Endothelial cell of umbilical vein (primary cell): ENCODE measurements around the gene SLC25A45. TPM values are rescaled to one million over a fixed set of nuclear protein-coding genes. Genes with fewer than 3 reads are reported as not detected.

Experiments
- BruUV-seq: library from RNA; stranded (reverse); fragments of 400-500 nt; replicated peaks from 2 replicates; lab custom pipeline; 2021; lab: Mats Ljungman, UMichigan
- CTCF ChIA-PET: fragments of 300-600, 350-600 bp; sonication (Branson Sonifier 250); formaldehyde crosslinking; loops from one replicate; lab custom pipeline; 2021; ENCODE audit warnings: antibody characterized with exemption, inconsistent platforms; lab: Charles Lee
- POLR2A ChIA-PET: fragments of 300-600, 350-600 bp; sonication (Branson Sonifier 250); formaldehyde crosslinking; loops from one replicate; lab custom pipeline; 2021; ENCODE audit warnings: antibody characterized with exemption, inconsistent platforms; lab: Charles Lee
- DNase-seq: peaks from one replicate; pipeline ENCODE4 v3.0.0-alpha.2; 2011; ENCODE audit warnings: low read depth, low spot score
- FAIRE-seq: peaks from 2 replicates; lab custom pipeline; 2011; peaks lifted over from hg19 to GRCh38; lab: Jason Lieb, UNC
- H2AFZ ChIP-seq: 2 replicates; pipeline ENCODE4 v1.6.0; 2012; ENCODE audit warnings: low read depth, low read length, control low read depth, inconsistent platforms
- H3K27ac ChIP-seq: 2 replicates; pipeline ENCODE4 v1.5.1; 2011; ENCODE audit warnings: low read depth, mild to moderate bottlenecking, control low read depth, low read length, moderate library complexity; ENCODE audit not compliant: insufficient read depth
- H3K27me3 ChIP-seq, 2 experiments: 2 replicates each; pipeline versions ENCODE4 v1.6.0 to v1.6.1; 2011; ENCODE audit warnings: low read length in 2 of 2, mixed read lengths in 1 of 2; ENCODE audit not compliant: control insufficient read depth in 2 of 2, insufficient read depth in 2 of 2
- H3K36me3 ChIP-seq, 2 experiments: 2 replicates in 1 of 2; 3 replicates in 1 of 2; pipeline ENCODE4 v1.5.1; 2011; ENCODE audit warnings: low read length in 2 of 2, mild to moderate bottlenecking in 1 of 2, moderate library complexity in 1 of 2; ENCODE audit not compliant: control insufficient read depth in 2 of 2, insufficient read depth in 2 of 2; ENCODE audit errors: extremely low read depth in 1 of 2
- H3K4me1 ChIP-seq: 3 replicates; pipeline ENCODE4 v1.5.1; 2011; ENCODE audit warnings: mild to moderate bottlenecking, low read length; ENCODE audit not compliant: control insufficient read depth, insufficient read depth; ENCODE audit errors: extremely low read depth
- H3K4me2 ChIP-seq: 2 replicates; pipeline ENCODE4 v1.6.1; 2011; ENCODE audit warnings: low read length, control low read depth, mixed read lengths; ENCODE audit not compliant: insufficient read depth
- H3K4me3 ChIP-seq, 3 experiments: fragments of 200-600 bp in 1 of 3; sonication (generic), shearing (Covaris generic) in 1 of 3; replicated peaks in 1 of 3; 2 replicates each; pipeline ENCODE4 v1.5.1; 2011 to 2016; ENCODE audit warnings: control low read depth in 3 of 3, low read length in 3 of 3, mild to moderate bottlenecking in 2 of 3, inconsistent platforms in 1 of 3, low read depth in 1 of 3, moderate library complexity in 1 of 3; ENCODE audit not compliant: insufficient read depth in 1 of 3
- H3K79me2 ChIP-seq: 2 replicates; pipeline ENCODE4 v1.6.0; 2012; ENCODE audit warnings: low read length, inconsistent platforms; ENCODE audit not compliant: control insufficient read depth, insufficient read depth
- H3K9ac ChIP-seq: replicated peaks from 2 replicates; pipeline ENCODE3; 2011; ENCODE audit warnings: low read length, control low read depth; ENCODE audit not compliant: insufficient read depth; ENCODE audit errors: extremely low read depth
- H3K9me1 ChIP-seq: replicated peaks from 3 replicates; pipeline ENCODE4 v1.6.0; 2011; ENCODE audit warnings: mild to moderate bottlenecking, low read length; ENCODE audit not compliant: control insufficient read depth, insufficient read depth; ENCODE audit errors: extremely low read depth
- H3K9me3 ChIP-seq: replicated peaks from 2 replicates; pipeline ENCODE4 v1.5.1; 2012; ENCODE audit warnings: low read length, inconsistent platforms; ENCODE audit not compliant: control insufficient read depth, insufficient read depth
- H4K20me1 ChIP-seq: replicated peaks from 2 replicates; pipeline ENCODE3; 2011; ENCODE audit warnings: mild to moderate bottlenecking, low read length; ENCODE audit not compliant: control insufficient read depth, insufficient read depth; ENCODE audit errors: extremely low read depth
- EZH2 ChIP-seq: IDR thresholded peaks from 2 replicates; pipeline ENCODE4 v1.6.1; 2012; ENCODE audit warnings: borderline replicate concordance, low read depth, mild to moderate bottlenecking, moderate library complexity, low read length, inconsistent platforms; ENCODE audit not compliant: severe bottlenecking
- FOS ChIP-seq: IDR thresholded peaks from 2 replicates; pipeline ENCODE4 v1.6.1; 2011; ENCODE audit warnings: mild to moderate bottlenecking, low read length, moderate library complexity, borderline replicate concordance; ENCODE audit not compliant: insufficient read depth
- GATA2 ChIP-seq: IDR thresholded peaks from 2 replicates; pipeline ENCODE4 v1.7.0; 2011; ENCODE audit warnings: low read depth, mild to moderate bottlenecking, moderate library complexity, mixed read lengths, low read length; ENCODE audit not compliant: insufficient read length, insufficient read depth
- JUN ChIP-seq: IDR thresholded peaks from 2 replicates; pipeline ENCODE4 v1.6.1; 2011; ENCODE audit warnings: borderline replicate concordance, low read depth; ENCODE audit not compliant: insufficient read length, insufficient read depth
- MAX ChIP-seq: IDR thresholded peaks from 2 replicates; pipeline ENCODE4 v1.6.1; 2011; ENCODE audit not compliant: insufficient read depth, insufficient read length
- MYC ChIP-seq: IDR thresholded peaks from one replicate; pipeline ENCODE4 v1.6.1; 2011; ENCODE audit warnings: mild to moderate bottlenecking, low read depth, low read length
- POLR2A ChIP-seq: IDR thresholded peaks from 2 replicates; pipeline ENCODE4 v1.6.1; 2012; ENCODE audit warnings: low read depth, mild to moderate bottlenecking, control low read depth, low read length
- POLR2AphosphoS5 ChIP-seq: IDR thresholded peaks from 2 replicates; pipeline ENCODE4 v1.6.1; 2012; ENCODE audit warnings: low read depth, mild to moderate bottlenecking, control low read depth, low read length, moderate library complexity; ENCODE audit not compliant: insufficient read depth
- dilution Hi-C: fragments of 300-500 bp; cut with MboI; formaldehyde crosslinking; loops from one replicate; pipeline ENCODE4 v1.15.0; 2019; ENCODE audit warnings: low sequenced_read_pairs; ENCODE audit not compliant: extremely low pct_ligation_motif_present
- intact Hi-C: fragments of 100-400 bp; cut with micrococcal nuclease; formaldehyde crosslinking; loops from one replicate; pipeline ENCODE4 v1.10.0; 2022
- polyA plus RNA-seq, 4 experiments: library from polyadenylated mRNA; depleted of rRNA in 3 of 4; stranded (reverse) in 3 of 4; unstranded in 1 of 4; fragments of >200 nt; gene quantifications; 2 replicates each; pipeline versions ENCODE4 v1.2.1 to v1.2.3, GENCODE V29; 2011 to 2012; ENCODE audit warnings: missing spikeins in 1 of 4
- total RNA-seq: library from RNA; stranded (reverse); gene quantifications from 2 replicates; pipeline ENCODE4 v1.2.3, GENCODE V29; 2021
- TF ChIP-seq, protein P1 (sequence below), 2 donors: IDR thresholded peaks; 1 replicate in 1 of 2; 2 replicates in 1 of 2; pipeline ENCODE4 v1.5.1; 2011; ENCODE audit warnings: low read length in 2 of 2, mild to moderate bottlenecking in 2 of 2, moderate library complexity in 2 of 2, control low read depth in 1 of 2, inconsistent platforms in 1 of 2, low read depth in 1 of 2; ENCODE audit not compliant: insufficient read depth in 1 of 2; ENCODE audit errors: extremely low read depth in 1 of 2

SLC25A45 gene
- total and polyA plus RNA-seq, 2 donors (not counting 3 experiments of a cell fraction or from before 2014, with no cell fraction given): 1.2 to 3.1 TPM

DNA sequence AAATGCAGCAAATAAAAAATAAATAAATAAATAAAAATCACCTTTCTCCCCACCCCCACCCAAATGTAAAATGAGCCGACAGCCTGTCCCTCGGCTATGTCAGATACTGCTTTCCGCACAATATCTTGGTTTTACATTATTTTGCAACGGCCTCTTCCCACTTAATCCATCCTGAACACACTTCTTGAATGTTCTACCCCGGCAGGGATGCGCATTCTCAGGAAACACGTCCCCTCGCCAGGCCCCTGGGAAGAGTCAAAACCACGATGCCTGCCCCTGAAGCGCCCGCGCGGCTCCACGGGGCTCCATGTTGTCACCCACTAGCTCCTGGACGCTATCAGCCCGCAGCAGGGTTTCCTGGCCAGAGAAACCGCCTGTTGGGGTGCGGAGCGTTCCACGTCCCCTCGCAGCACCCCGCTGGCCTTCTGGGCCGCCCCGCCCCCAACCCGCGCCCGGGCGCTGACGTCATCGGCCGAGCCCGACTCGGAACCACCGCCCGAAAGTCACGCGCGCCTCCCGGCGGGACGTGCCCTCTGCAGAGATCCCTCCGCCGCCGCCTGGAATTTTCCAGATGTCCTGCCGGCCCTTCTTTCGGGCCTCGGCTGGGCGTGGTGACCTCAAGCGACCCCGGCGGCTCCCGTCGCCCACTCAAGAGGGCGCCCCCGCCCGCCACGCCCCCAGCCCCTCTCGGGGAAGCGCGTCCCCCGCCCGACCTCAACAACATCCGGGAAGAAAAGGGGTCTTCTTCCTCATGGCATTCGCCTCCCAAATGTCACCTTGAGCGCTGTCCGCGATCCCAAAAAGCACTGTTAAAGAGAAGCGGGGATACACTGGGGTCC is 39.6 kb upstream of the SLC25A45 start:
- H2AFZ ChIP-seq: no peak overlapping the region

More for the DNA sequence above, 39.6 kb upstream of the SLC25A45 start:
- peak; percentile 87 for FAIRE-seq
- TF ChIP-seq MAX: peak; percentile 17
- peak; percentile 70 for TF ChIP-seq POLR2AphosphoS5
- TF ChIP-seq POLR2A: no peak
- TF ChIP-seq JUN: peak; percentile 56
- TF ChIP-seq GATA2: no peak
- TF ChIP-seq EZH2: no peak
- TF ChIP-seq, protein P1, sequence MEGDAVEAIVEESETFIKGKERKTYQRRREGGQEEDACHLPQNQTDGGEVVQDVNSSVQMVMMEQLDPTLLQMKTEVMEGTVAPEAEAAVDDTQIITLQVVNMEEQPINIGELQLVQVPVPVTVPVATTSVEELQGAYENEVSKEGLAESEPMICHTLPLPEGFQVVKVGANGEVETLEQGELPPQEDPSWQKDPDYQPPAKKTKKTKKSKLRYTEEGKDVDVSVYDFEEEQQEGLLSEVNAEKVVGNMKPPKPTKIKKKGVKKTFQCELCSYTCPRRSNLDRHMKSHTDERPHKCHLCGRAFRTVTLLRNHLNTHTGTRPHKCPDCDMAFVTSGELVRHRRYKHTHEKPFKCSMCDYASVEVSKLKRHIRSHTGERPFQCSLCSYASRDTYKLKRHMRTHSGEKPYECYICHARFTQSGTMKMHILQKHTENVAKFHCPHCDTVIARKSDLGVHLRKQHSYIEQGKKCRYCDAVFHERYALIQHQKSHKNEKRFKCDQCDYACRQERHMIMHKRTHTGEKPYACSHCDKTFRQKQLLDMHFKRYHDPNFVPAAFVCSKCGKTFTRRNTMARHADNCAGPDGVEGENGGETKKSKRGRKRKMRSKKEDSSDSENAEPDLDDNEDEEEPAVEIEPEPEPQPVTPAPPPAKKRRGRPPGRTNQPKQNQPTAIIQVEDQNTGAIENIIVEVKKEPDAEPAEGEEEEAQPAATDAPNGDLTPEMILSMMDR (IDR thresholded peaks at IDR 0.05; ENCODE audit: extremely low read depth in 1 of 2, insufficient read depth in 1 of 2, low read depth in 1 of 2, low read length in 2 of 2): no peak
- TF ChIP-seq MYC: no peak
- TF ChIP-seq FOS: peak; percentile 42
- POLR2A ChIA-PET: interaction anchor here (0.6 to 10.0 kb wide), 22 partner anchors 10 to 193 kb away, joined by 3 to 127 read pairs (median 6); partner anchors contain the start of genes MALAT1, PCNX3, SCYL1 and SLC25A45
- Histone ChIP-seq H3K9ac (peak overlapping the region; percentile 98), H3K4me2 (peak overlapping the region; percentile 75), H3K4me3 (peak overlapping the region in 2 of 3 experiments; percentile 67 to 95), H3K27ac (peak overlapping the region; percentile 99), H3K27me3 (no peaks in the 10 kb centered on the region), H3K4me1 (peaks cover 51% of the 10 kb centered on the region), H3K9me3 (no peaks in the 10 kb centered on the region), H3K36me3 (peaks cover 2 to 4% of the 10 kb centered on the region in 2 experiments), H3K9me1 (no peaks in the 10 kb centered on the region), H4K20me1 (no peaks in the 10 kb centered on the region), H3K79me2 (peaks cover 68% of the 10 kb centered on the region)
- intact Hi-C loops (loop anchor here (1.0 kb wide), 3 partner anchors 40 to 193 kb away; partner anchors contain the start of genes PCNX3 and SLC25A45), dilution Hi-C loops (no loop called here)
- CTCF ChIA-PET: interaction anchor here (0.9 kb wide), 1 partner anchor 40 kb away, joined by 5 read pairs; the partner anchor contains the start of gene SLC25A45
- DNase-seq: peak; percentile 95
- no TSS peak for BruUV-seq
